SK-N-SH (cell line): ENCODE results near the gene SHE.

Experiments
- EP300 ChIP-seq, 2 experiments: IDR thresholded peaks; 2 replicates each; pipeline versions ENCODE4 v1.4.0 to v1.6.1; 2012; ENCODE audit warnings: borderline replicate concordance in 1 of 2, low read depth in 1 of 2, low read length in 1 of 2
- FOXJ3 ChIP-seq: sonication (generic); formaldehyde crosslinking; IDR thresholded peaks from 2 replicates; pipeline ENCODE4 v1.5.1; 2020; ENCODE audit warnings: mild to moderate bottlenecking, missing genetic modification reagents
- JUND ChIP-seq: IDR thresholded peaks from 2 replicates; pipeline ENCODE4 v1.4.0; 2012
- MXI1 ChIP-seq: IDR thresholded peaks from 2 replicates; pipeline ENCODE4 v1.6.1; 2012; ENCODE audit warnings: mild to moderate bottlenecking, low read depth, low read length, improper control_type of control experiment
- NRF1 ChIP-seq: IDR thresholded peaks from 2 replicates; pipeline ENCODE4 v1.6.1; 2012; ENCODE audit warnings: low read depth, mild to moderate bottlenecking, low read length
- POLR2AphosphoS5 ChIP-seq: IDR thresholded peaks from 2 replicates; pipeline ENCODE4 v1.6.1; 2012; ENCODE audit warnings: low read depth, low read length
- RAD21 ChIP-seq: IDR thresholded peaks from 2 replicates; pipeline ENCODE4 v1.6.1; 2012; ENCODE audit warnings: mild to moderate bottlenecking, low read length
- SIN3A ChIP-seq: IDR thresholded peaks from 2 replicates; pipeline ENCODE4 v1.6.1; 2012; ENCODE audit warnings: low read depth, mild to moderate bottlenecking, low read length, moderate library complexity, borderline replicate concordance
- SMC3 ChIP-seq: IDR thresholded peaks from 2 replicates; pipeline ENCODE4 v1.6.1; 2012; ENCODE audit warnings: low read depth, low read length, improper control_type of control experiment
- TAF1 ChIP-seq: IDR thresholded peaks from 2 replicates; pipeline ENCODE4 v1.6.1; 2012; ENCODE audit warnings: low read depth, mild to moderate bottlenecking, low read length, moderate library complexity, borderline replicate concordance
- TF ChIP-seq, protein P1 (sequence below): fragments of 200-600 bp; sonication (generic); IDR thresholded peaks from 2 replicates; pipeline ENCODE4 v1.6.1; 2017; ENCODE audit warnings: antibody characterized with exemption, mild to moderate bottlenecking, moderate library complexity
- TF ChIP-seq, protein P2 (sequence below): IDR thresholded peaks from 2 replicates; pipeline ENCODE4 v1.4.0; 2012; ENCODE audit warnings: low read depth, borderline replicate concordance
- TF ChIP-seq, protein P3 (sequence below): IDR thresholded peaks from 2 replicates; pipeline ENCODE4 v1.6.1; 2012; ENCODE audit warnings: mild to moderate bottlenecking, low read depth, low read length, moderate library complexity

DNA sequence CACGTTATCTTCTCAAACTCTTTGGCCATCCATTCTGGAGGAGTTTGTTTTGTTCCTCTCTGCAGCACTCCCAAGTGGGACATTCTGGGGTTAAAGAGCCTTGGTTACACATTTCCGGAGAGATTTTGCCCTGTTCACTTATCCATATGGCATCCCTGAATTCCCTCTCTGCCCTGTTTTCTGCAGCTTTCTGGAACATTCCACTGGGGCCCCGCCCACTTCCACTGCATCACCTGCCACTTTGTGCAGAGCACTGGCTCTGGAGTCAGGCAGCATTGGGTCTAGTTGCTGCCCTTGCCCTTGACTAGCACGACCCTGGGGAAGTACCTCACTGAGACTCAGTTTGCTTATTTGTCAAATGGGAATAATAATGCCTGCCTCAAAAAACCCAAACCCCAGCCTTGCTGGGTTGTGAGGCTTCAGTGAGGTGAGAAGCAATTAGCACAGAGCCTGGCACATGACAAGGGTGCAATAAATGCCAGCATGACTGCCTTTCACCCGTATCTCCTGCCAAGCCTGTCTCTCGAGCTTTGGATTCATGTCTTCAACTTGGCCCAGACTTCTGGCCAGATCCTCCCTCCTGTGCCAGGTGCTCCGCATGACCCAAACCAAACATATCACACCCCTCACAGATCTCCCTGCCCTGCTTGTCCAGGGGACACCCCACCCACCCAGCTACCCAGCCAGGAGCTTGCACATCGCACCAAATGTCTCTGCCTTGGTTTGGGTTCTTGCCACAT lies 58.8 kb downstream of the SHE start:
- TF ChIP-seq, protein P1, sequence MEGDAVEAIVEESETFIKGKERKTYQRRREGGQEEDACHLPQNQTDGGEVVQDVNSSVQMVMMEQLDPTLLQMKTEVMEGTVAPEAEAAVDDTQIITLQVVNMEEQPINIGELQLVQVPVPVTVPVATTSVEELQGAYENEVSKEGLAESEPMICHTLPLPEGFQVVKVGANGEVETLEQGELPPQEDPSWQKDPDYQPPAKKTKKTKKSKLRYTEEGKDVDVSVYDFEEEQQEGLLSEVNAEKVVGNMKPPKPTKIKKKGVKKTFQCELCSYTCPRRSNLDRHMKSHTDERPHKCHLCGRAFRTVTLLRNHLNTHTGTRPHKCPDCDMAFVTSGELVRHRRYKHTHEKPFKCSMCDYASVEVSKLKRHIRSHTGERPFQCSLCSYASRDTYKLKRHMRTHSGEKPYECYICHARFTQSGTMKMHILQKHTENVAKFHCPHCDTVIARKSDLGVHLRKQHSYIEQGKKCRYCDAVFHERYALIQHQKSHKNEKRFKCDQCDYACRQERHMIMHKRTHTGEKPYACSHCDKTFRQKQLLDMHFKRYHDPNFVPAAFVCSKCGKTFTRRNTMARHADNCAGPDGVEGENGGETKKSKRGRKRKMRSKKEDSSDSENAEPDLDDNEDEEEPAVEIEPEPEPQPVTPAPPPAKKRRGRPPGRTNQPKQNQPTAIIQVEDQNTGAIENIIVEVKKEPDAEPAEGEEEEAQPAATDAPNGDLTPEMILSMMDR, result no peak
- TF ChIP-seq JUND (no peak), POLR2AphosphoS5 (no peak), EP300 (IDR thresholded peaks at IDR 0.05; ENCODE audit: borderline replicate concordance in 1 of 2, low read depth in 1 of 2, low read length in 1 of 2) (no peak), TAF1 (no peak), MXI1 (no peak), SIN3A (no peak), FOXJ3 (CRISPR knock-in tag) (no peak), RAD21 (no peak), NRF1 (no peak), SMC3 (no peak)
- TF ChIP-seq, protein P2, sequence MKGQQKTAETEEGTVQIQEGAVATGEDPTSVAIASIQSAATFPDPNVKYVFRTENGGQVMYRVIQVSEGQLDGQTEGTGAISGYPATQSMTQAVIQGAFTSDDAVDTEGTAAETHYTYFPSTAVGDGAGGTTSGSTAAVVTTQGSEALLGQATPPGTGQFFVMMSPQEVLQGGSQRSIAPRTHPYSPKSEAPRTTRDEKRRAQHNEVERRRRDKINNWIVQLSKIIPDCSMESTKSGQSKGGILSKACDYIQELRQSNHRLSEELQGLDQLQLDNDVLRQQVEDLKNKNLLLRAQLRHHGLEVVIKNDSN, result no peak
- TF ChIP-seq, protein P3, sequence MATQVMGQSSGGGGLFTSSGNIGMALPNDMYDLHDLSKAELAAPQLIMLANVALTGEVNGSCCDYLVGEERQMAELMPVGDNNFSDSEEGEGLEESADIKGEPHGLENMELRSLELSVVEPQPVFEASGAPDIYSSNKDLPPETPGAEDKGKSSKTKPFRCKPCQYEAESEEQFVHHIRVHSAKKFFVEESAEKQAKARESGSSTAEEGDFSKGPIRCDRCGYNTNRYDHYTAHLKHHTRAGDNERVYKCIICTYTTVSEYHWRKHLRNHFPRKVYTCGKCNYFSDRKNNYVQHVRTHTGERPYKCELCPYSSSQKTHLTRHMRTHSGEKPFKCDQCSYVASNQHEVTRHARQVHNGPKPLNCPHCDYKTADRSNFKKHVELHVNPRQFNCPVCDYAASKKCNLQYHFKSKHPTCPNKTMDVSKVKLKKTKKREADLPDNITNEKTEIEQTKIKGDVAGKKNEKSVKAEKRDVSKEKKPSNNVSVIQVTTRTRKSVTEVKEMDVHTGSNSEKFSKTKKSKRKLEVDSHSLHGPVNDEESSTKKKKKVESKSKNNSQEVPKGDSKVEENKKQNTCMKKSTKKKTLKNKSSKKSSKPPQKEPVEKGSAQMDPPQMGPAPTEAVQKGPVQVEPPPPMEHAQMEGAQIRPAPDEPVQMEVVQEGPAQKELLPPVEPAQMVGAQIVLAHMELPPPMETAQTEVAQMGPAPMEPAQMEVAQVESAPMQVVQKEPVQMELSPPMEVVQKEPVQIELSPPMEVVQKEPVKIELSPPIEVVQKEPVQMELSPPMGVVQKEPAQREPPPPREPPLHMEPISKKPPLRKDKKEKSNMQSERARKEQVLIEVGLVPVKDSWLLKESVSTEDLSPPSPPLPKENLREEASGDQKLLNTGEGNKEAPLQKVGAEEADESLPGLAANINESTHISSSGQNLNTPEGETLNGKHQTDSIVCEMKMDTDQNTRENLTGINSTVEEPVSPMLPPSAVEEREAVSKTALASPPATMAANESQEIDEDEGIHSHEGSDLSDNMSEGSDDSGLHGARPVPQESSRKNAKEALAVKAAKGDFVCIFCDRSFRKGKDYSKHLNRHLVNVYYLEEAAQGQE, result no peak
